22Rv1 (cell line): ENCODE results near the gene LEO1.

Experiments used
- H3K27ac ChIP-seq: fragments of 450-650 bp; 2 replicates; pipeline ENCODE4 v1.5.1; 2017
- ZFX ChIP-seq: fragments of 450-650 bp; IDR thresholded peaks from 2 replicates; pipeline ENCODE4 v1.6.1; 2017; ENCODE audit warnings: antibody characterized with exemption, borderline replicate concordance
- TF ChIP-seq, protein P1 (sequence below): fragments of 450-650 bp; IDR thresholded peaks from 2 replicates; pipeline ENCODE4 v1.5.1; 2017; ENCODE audit warnings: mild to moderate bottlenecking

Gene LEO1

DNA sequence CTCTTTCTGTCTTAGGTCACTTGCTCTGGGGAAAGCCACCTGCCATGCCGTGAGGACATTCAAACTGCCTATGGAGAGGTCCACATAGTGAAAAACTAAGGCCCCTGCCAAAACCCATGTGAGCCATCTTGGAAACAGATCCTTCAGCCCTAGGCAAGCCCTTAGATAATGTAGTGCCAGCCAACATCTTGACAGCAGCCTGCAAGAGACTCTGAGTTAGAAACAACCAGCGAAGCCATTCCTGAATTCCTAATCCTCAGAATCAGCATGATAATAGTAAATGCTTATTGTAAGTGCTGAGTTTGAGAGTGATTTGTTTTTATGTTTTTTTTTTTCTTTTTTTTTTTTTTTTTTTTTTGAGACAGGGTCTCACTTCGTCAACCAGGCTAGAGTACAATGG, 40.6 kb downstream of the LEO1 start:
- no peak for TF ChIP-seq ZFX
- TF ChIP-seq, protein P1, sequence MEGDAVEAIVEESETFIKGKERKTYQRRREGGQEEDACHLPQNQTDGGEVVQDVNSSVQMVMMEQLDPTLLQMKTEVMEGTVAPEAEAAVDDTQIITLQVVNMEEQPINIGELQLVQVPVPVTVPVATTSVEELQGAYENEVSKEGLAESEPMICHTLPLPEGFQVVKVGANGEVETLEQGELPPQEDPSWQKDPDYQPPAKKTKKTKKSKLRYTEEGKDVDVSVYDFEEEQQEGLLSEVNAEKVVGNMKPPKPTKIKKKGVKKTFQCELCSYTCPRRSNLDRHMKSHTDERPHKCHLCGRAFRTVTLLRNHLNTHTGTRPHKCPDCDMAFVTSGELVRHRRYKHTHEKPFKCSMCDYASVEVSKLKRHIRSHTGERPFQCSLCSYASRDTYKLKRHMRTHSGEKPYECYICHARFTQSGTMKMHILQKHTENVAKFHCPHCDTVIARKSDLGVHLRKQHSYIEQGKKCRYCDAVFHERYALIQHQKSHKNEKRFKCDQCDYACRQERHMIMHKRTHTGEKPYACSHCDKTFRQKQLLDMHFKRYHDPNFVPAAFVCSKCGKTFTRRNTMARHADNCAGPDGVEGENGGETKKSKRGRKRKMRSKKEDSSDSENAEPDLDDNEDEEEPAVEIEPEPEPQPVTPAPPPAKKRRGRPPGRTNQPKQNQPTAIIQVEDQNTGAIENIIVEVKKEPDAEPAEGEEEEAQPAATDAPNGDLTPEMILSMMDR, result no peak
- no peak overlapping the region for H3K27ac ChIP-seq

DNA sequence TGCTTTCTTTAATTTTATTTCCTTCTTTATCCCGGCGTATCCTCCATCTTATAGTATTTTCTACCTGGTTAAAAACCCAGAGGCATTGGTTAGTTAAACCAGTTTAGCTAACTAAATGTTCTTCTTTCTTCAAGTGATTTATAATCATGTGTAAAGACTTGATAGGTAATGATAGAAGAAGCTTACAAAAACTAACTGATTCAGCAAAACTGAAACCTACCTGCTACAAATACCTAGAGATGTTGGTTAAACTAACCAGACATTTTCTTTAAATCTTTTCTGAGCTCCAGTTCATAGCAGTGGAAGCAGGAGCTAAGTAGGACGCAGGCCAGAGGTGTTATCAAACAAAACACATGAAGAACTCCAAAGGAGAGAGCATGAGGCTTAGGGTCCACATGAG, 44.8 kb downstream of the LEO1 start:
- H3K27ac ChIP-seq, result no peak overlapping the region
- TF ChIP-seq ZFX, result no peak
- TF ChIP-seq, protein P1, result no peak

DNA sequence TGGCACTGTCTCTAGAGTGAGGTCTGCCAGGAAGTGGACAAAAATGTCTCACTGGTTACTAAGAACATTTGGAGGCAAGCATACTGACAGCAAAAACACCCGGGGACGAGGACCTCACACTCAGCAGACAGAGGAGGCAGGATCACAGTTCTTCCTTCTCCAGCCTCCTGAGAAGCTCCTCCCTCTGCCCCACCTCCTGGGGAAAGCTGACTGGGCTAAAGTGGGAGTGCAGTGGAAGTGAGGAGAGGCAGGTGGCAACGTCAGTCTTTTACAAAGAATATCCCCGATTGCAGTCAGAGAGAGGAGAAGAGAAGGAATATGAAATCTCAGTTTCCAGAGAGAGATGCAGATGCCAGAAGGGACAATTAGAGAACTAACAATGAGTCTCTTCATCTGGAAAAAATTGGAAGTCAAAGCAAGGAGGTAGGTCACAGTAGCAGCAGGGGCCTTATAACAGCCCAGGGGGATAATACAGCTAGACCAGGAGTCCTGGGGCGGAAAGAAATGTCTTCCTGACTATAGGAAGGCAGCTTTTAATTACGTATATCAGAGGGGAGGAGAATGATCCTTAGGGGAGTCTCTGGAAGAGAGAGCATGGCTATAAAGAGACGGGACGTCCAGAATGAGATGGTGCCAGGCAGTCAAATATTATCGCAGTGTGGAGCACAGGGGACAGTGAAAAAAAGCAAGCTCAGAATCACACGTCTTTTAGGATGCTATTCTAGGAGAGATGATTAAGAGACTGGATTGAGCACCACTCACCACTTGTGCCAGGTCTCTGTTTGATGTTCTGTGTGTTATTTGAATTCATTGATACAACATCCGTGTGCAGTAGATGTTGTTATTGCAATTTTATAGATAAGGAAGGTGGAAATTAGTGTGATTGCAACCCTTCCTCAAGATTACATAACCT, 47.2 kb downstream of the LEO1 start:
- TF ChIP-seq, protein P1, result no peak
- TF ChIP-seq ZFX, result no peak
- H3K27ac ChIP-seq, result peak overlapping the region; percentile 45

DNA sequence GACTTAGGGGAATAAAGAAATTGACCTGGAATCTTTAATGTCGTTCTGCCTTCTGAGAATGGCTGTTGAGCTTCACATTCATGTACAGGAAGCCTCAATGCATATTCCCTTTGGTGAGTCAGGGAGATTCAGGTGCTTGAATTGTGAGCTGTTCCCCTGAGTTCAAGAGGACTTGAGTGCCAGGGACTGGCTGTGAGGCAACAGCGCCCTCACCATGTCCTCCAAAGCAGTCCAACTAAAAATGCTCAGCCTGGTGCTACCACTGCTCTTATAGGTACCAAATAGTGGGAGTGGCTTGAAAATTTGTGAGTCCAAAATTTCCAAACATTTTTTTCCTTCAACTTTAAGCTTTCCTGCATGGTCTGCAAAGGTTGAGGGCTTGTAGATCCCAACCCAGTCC, 54.1 kb downstream of the LEO1 start:
- TF ChIP-seq ZFX, result no peak
- TF ChIP-seq, protein P1, result peak; percentile 64
- no peak overlapping the region for H3K27ac ChIP-seq

DNA sequence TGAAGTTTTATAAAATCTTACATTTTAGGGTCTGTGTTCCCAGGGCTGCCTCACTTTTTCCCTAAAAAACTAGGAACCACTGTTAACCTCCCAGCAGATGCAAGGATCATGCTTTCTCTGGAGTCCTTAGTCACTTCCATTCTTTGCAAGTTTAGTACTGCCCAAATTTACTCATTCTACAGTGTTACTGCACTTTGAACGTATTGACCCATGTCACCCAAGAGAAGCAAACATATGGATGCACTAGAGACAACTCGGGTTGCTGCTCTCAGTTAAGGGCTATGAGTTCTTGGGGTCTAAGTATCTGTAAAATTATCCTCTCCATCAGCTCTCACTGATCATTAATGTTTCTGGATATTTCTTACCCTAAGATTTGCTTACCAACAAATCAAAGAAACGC, 59.0 kb downstream of the LEO1 start:
- no peak overlapping the region for H3K27ac ChIP-seq
- TF ChIP-seq, protein P1, result no peak
- no peak for TF ChIP-seq ZFX

DNA sequence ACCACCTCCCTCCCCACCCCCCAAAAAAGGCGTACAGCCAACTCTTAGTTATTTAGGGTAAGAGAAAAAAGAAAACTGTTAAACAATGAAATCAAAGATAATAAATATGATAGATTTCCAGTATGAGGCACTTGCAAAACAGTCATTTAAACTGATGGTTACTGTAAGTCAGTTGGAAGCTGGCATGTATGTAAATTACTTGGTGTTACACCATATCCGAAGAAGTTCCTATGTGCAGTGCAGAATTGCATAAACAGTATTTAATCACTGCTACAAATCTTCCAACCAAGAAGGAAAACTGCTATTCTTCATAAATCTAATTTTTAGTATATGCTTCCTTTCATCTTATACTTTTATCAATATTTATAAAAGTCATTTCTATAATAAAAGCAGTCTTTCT, 62.0 kb downstream of the LEO1 start:
- H3K27ac ChIP-seq, result no peak overlapping the region

DNA sequence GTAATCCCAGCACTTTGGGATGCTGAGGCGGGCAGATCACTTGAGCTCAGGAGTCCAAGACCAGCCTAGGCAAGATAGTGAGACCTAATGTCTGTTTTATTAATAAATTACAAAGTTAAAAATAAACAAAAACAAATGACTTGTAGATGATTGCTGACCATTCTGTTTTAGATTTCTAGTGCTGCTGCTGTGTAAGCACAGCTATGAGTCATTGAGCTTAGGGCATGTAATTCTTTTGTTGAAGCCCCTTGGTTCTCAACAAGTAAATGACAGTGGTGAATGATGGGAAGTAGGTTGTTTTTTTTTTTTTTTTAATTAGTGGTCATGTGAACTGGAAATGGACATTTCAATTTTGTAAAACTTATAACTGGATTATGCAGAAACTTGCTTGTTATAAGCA, 63.3 kb downstream of the LEO1 start:
- H3K27ac ChIP-seq, result peak overlapping the region; percentile 58
- TF ChIP-seq ZFX, result no peak

More for the DNA sequence above, 62.0 kb downstream of the LEO1 start:
- TF ChIP-seq, protein P1, result no peak
- TF ChIP-seq ZFX, result no peak
